IMR-90 (cell line): ENCODE measurements around the gene STK10.

Experiments
- CTCF ChIP-seq: conservative IDR thresholded peaks from 2 replicates; pipeline ENCODE4 v1.5.1; 2012; ENCODE audit warnings: mild to moderate bottlenecking, low read depth, low read length, improper control_type of control experiment
- POLR2A ChIP-seq: IDR thresholded peaks from 2 replicates; pipeline ENCODE4 v1.6.1; 2012; ENCODE audit warnings: mild to moderate bottlenecking, low read depth, low read length
- RAD21 ChIP-seq: IDR thresholded peaks from 2 replicates; pipeline ENCODE4 v1.6.1; 2012; ENCODE audit warnings: low read length, improper control_type of control experiment
- RCOR1 ChIP-seq: IDR thresholded peaks from 2 replicates; pipeline ENCODE4 v1.6.1; 2012; ENCODE audit warnings: mild to moderate bottlenecking, low read length, improper control_type of control experiment; ENCODE audit not compliant: insufficient replicate concordance
- RFX5 ChIP-seq: IDR thresholded peaks from 2 replicates; pipeline ENCODE4 v1.8.0; 2012; ENCODE audit warnings: low read depth, mild to moderate bottlenecking, low read length, moderate library complexity

GRCh38 chr5:172117977-172118701 lies 69.9 kb downstream of the STK10 start:
- no peak for TF ChIP-seq POLR2A
- no peak for TF ChIP-seq CTCF
- no peak for TF ChIP-seq RCOR1
- no peak for TF ChIP-seq RFX5
- no peak for TF ChIP-seq RAD21
